H1 (cell line): ENCODE measurements around the gene APOBEC3H. TPM values are rescaled to one million over a fixed set of nuclear protein-coding genes. Genes with fewer than 3 reads are reported as not detected.
A peak's percentile ranks its signal among the peaks of the same experiment; 100 is the strongest.

Source experiments
- CHD7 ChIP-seq: fragments of 300-600 bp; sonication (generic); IDR thresholded peaks from 2 replicates; pipeline ENCODE4 v1.7.1; 2012; ENCODE audit warnings: low read length, moderate library complexity, mild to moderate bottlenecking, inconsistent platforms; ENCODE audit not compliant: insufficient replicate concordance
- E2F6 ChIP-seq: IDR thresholded peaks from 2 replicates; pipeline ENCODE4 v1.6.1; 2012; ENCODE audit warnings: inconsistent platforms
- polyA plus RNA-seq, 7 experiments: library from polyadenylated mRNA; depleted of rRNA in 3 of 7; stranded (reverse) in 5 of 7; unstranded in 2 of 7; fragments of >200 nt in 5 of 7; fragments of 200-250 nt in 2 of 7; gene quantifications; 1 replicate in 5 of 7; 2 replicates in 1 of 7; 4 replicates in 1 of 7; pipeline versions ENCODE4 v1.2.1 to v1.2.3, GENCODE V29; 2011 to 2013; ENCODE audit warnings: missing spikeins in 2 of 7, mixed read lengths in 2 of 7
- total RNA-seq: library from RNA; stranded (reverse); fragmentation: NEBNext Ultra II Directional; extraction: Animal tissue kit (Norgen Biotek cat#: 25700); gene quantifications from 2 replicates; pipeline ENCODE4 v1.2.1, GENCODE V29; 2021

APOBEC3H gene
- total and polyA plus RNA-seq, 2 of the 8 experiments (the other 6 are each of a cell fraction or from before 2014, with no cell fraction given), result 0.47 to 0.56 TPM

- TF ChIP-seq CHD7 (peak; percentile 67), E2F6 (no peak)
- TF ChIP-seq, all 59 proteins: peak for 1
Observed at GRCh38 chr22:39114112-39114511, 17.1 kb downstream of the APOBEC3H start (continued).
